GM13977 (cell line): ENCODE measurements around the gene AIFM3.

Experiments used
- DNase-seq: peaks from one replicate; pipeline ENCODE4 v3.0.0; 2012; ENCODE audit warnings: low spot score
- CTCF ChIP-seq: IDR thresholded peaks from 2 replicates; pipeline ENCODE4 v1.5.1; 2012; ENCODE audit warnings: mild to moderate bottlenecking, control low read depth; ENCODE audit not compliant: insufficient read depth; ENCODE audit errors: extremely low read depth, missing control alignments
- in situ Hi-C: fragments of 300-500 bp; cut with MboI; formaldehyde crosslinking; loops from one replicate; pipeline ENCODE4 v1.12.0; 2022; ENCODE audit warnings: low sequenced_read_pairs, low pct_unique_long_range_greater_than_20kb, mixed read lengths, inconsistent platforms; ENCODE audit not compliant: unreplicated experiment

Gene AIFM3

DNA sequence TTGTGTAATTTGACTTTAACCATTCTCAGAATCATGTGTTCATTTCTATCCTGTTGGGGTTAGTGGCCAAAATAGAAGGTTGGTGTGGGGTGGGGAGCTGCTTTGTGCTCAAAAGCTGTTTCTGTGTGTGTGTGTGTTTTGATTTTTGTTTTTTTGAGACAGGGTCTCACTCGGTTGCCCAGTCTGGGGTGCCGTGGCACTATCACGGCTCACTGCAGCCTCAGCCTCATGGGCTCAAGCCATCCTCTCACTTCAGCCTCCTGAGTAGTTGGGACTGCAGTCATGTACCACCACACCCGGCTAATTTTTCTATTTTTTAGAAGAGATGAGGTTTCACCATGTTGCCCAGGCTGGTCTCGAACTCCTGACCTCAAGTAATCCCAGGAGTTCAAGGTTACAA, 18.1 kb upstream of the AIFM3 start:
- in situ Hi-C loops = no loop called here
- TF ChIP-seq CTCF = no peak
- DNase-seq = no peak

DNA sequence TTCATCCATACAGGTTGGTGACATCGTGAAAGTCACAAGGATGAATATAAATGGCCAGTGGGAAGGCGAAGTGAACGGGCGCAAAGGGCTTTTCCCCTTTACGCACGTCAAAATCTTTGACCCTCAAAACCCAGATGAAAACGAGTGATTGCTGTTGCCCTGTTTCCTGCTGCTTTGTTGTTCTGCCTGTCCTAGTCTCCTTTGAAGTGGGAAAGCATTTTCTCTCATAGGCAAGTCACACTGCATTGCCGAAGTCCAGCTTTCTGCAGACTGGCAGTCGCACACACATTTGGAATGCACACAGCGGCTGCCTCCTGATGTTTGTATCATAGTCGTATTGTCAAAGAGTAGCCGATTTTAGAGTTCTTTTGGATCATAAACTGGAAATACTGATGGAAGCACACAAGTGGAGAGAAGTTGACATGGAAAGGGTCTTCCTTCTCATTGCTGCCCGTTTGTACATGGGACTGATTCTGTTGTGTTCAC, 17.3 kb upstream of the AIFM3 start:
- DNase-seq = no peak
- in situ Hi-C loops = no loop called here
- TF ChIP-seq CTCF = no peak

DNA sequence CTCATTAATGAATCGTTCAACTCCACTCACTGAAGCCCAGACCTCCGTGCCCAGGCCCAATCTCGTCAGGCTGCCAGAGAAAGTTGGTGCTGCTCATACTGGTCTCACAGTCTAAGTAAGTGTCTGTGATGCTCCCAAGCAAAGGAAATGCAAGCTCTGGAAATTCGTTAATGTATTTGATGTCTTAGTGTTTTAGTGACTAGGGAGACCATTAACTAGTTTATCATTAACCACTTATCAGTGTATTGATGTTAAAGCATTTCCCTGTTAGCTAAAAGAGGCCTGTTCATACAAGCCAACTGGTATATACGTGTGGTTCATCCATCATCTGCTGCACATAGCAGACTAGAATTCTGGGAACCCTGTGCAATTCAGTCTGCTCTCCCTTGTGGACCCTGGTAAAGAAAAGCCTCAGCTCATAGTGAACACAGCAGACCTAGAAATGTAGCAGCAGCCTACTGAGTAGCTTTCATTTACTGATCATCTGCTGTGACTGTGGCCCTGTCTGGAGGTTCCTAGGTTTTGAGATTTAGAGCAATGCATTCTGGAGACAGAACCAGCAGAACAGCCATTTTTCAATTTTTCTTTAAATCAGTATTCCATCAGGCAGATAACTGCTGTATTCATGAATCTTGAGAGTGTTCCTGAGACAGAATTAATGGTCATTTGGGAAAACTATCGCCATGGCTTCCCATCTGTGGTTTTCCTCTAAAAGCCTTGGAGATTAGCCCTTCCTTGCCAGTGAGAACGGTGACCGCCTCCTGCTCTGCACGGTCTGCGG, 15.7 kb upstream of the AIFM3 start:
- in situ Hi-C loops = no loop called here
- no peak for TF ChIP-seq CTCF
- no peak for DNase-seq

DNA sequence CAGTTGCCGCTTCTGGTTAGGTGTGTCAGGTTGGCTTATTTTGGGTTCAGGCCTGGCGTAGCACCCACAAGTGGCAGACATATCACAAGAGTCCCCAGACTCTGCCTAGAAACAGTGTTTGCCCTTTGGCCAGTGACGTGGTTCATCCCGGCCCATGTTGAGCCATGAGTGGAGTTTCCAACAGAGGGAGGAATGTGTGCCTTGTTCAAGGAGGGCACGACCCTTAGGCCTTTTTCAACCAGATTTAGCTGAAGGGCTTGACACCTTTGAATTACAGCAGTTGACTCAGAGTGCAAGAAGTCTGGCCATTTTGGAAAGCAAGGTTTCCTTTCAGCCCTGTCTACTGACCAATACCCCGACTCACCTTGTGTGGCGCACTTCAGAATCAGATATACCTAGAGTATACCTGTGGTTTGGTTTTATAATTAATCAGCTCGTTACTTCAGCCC, 15.1 kb upstream of the AIFM3 start:
- TF ChIP-seq CTCF = no peak
- DNase-seq = no peak
- in situ Hi-C loops = no loop called here

DNA sequence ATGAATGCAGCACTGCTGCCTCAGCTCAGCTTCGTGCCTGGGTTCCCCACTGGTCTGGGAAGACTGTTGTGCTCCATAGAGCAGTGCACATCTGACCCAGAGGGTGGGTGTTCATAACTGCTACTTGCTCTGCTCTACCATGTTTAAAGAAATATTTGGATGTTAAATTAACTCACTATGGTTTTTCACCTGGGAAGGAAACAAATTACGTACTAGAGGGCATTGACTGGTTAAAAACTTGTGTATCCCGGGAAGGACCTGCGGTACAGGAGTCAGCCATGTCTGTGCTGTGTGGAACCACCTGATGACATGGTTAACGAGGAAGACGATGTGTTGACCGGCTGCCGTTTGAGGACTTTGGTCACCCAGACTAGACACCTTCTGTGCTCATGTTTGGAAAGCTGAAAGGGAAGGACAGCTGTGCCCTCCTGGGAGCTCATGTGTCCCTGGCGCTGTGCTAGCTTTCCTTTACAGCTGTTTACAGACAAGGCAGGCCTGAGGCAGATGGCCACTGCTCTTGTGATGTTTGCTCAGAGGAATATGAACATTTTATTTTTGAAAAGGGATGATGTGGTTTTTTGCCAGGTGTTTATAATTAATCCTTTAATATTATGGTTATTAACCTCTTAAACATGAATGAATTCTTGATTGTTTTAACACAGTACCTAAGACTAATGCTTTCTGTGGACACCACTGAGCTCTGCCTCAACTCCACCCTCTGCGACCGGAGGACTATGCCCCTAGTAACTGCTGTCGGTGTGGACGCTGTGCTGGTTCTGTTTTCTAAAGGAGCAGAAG, 14.3 kb upstream of the AIFM3 start:
- no peak for DNase-seq
- TF ChIP-seq CTCF = no peak
- in situ Hi-C loops = no loop called here

DNA sequence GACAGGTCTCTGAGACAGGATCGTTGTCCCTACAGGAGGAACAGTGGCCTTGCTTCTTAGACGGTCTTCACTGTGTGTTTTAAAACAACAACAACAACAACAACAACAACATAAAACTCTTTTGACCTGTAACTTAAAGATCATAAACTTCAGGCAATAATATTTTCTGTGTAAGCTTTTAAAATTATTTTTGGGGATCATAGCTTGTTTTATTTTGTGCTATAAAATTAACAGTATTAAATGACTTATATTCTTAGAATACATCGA, 13.8 kb upstream of the AIFM3 start:
- in situ Hi-C loops = no loop called here
- DNase-seq = no peak
- TF ChIP-seq CTCF = no peak
